Heart right ventricle (tissue), 16 donors: Measurements from ENCODE around the gene ANKRD28. TPM values are rescaled to one million over a fixed set of nuclear protein-coding genes. Genes with fewer than 3 reads are reported as not detected.

Source experiments
- ATAC-seq, 8 donors: fragments of 200-7000 bp; cut with Tn5 transposase; one replicate each; pipeline ENCODE4 v1.9.1; 2020; ENCODE audit warnings: mild to moderate bottlenecking in 8 of 8, moderate library complexity in 8 of 8, moderate number of reproducible peaks in 1 of 8
- DNase-seq, 2 donors: peaks; one replicate each; pipeline ENCODE4 v3.0.0-alpha.2; 2020
- H3K27ac ChIP-seq, 10 donors: fragments of 200-600 bp; sonication (generic) in 2 of 10; one replicate each; pipeline versions ENCODE4 v1.5.0 to v1.8.0; 2020 to 2022; ENCODE audit warnings: mild to moderate bottlenecking in 3 of 10
- H3K27me3 ChIP-seq, 7 donors: fragments of 200-600 bp; one replicate each; pipeline ENCODE4 v1.8.0; 2021 to 2022; ENCODE audit warnings: mild to moderate bottlenecking in 2 of 7
- H3K36me3 ChIP-seq, 9 donors: fragments of 200-600 bp; sonication (generic) in 1 of 9; one replicate each; pipeline versions ENCODE4 v1.5.0 to v1.8.0; 2020 to 2022; ENCODE audit warnings: mild to moderate bottlenecking in 2 of 9
- H3K4me1 ChIP-seq, 9 donors: fragments of 200-600 bp; sonication (generic) in 1 of 9; one replicate each; pipeline versions ENCODE4 v1.5.0 to v1.8.0; 2020 to 2022; ENCODE audit warnings: mild to moderate bottlenecking in 4 of 9
- H3K4me3 ChIP-seq, 10 donors: fragments of 200-600 bp; sonication (generic) in 2 of 10; one replicate each; pipeline versions ENCODE4 v1.5.0 to v1.8.0; 2020 to 2022; ENCODE audit warnings: mild to moderate bottlenecking in 7 of 10, moderate library complexity in 2 of 10
- H3K9me3 ChIP-seq, 11 donors: fragments of 200-600 bp in 10 of 11; sonication (generic) in 2 of 11; one replicate each; pipeline versions ENCODE4 v1.5.0 to v1.8.0; 2013 to 2022; ENCODE audit warnings: mild to moderate bottlenecking in 2 of 11, control low read depth in 1 of 11, moderate library complexity in 1 of 11
- CTCF ChIP-seq, 9 donors: fragments of 200-600 bp; sonication (generic) in 2 of 9; IDR thresholded peaks; one replicate each; pipeline versions ENCODE4 v1.5.0 to v1.8.0; 2021 to 2022; ENCODE audit warnings: antibody characterized with exemption in 9 of 9, mild to moderate bottlenecking in 5 of 9, moderate library complexity in 1 of 9
- WGBS, 2 donors: extraction: QIAGEN DNeasy Blood & Tissue Kit; methylation state at CpG; one replicate each; pipeline ENCODE4 v1.1.7; 2013; ENCODE audit warnings: inconsistent platforms in 1 of 2; 5-methylcytosine and 5-hydroxymethylcytosine counted together
- intact Hi-C, 10 donors: fragments of 100-400 bp; cut with DNase I; formaldehyde crosslinking; loops; one replicate each; pipeline versions ENCODE4 v1.11.1 to v1.14.2; 2022
- polyA plus RNA-seq, 2 donors: library from polyadenylated mRNA; stranded (reverse); fragments of 200-250 nt; gene quantifications; one replicate each; pipeline ENCODE4 v1.2.3, GENCODE V29; 2013
- total RNA-seq, 10 donors: library from RNA; stranded (reverse); fragmentation: NEBNext Ultra II Directional in 3 of 10; extraction: Animal tissue kit (Norgen Biotek cat#: 25700) in 3 of 10; gene quantifications; one replicate each; pipeline versions ENCODE4 v1.2.1 to v1.2.4, GENCODE V29; 2021 to 2023
- donor health status: Arrhythmogenic right ventricular cardiomyopathy.
- donor health status: ischemic (EF 13 %, LVEDD 7.1; RV severe dilation, severe dysfunction).
- donor health status: healthy with polysubstance abuse.
- donor health status: DM: no; HTN: yes; CAD: no.
- donor health status: DM: no; HTN: no; CAD: no.
- donor health status: ischemic (EF 25% LVEDD 6.9; RV normal size, moderate dysfunction).
- donor health status: ischemic (EF 25% LVEDD 5.7; RV mildly dilated, moderate dysfunction).
- donor health status: healthy.
- donor health status: DM: yes; HTN: yes; CAD: no.
- donor health status: Ischemic cardiomyopathy.
- donor health status: ischemic (EF 35%, LVEDD 5.7; RV mildly dilated, moderate dysfunction).
- donor health status: nonischemic (EF 11% LVEDD 7.7; RV severe dilation, severe dysfunction).
- donor health status: DM: yes; HTN: yes; CAD: no.
- donor health status: PGD.
- donor health status: ischemic (EF 29% LVEDD 5.4; RV normal size, mild dysfunction).
- donor health status: nonischemic (EF 23%, LVEDD 6.1; RV moderate dilation, normal function).

Gene ANKRD28
- total and polyA plus RNA-seq, 12 donors = 5.9 to 30.8 (median 27.1) TPM

GRCh38 chr3:15673536-15673935, 124.2 kb downstream of the ANKRD28 start:
- no peak overlapping the region for H3K27ac ChIP-seq

GRCh38 chr3:15667484-15667883, 130.3 kb downstream of the ANKRD28 start:
- intact Hi-C loops = no loop called here
- 96 to 99% methylated on average over 3 of the region's 3 CpGs for WGBS, 2 donors
- ATAC-seq = no peak

More at GRCh38 chr3:15673536-15673935, 124.2 kb downstream of the ANKRD28 start:
- no peak for ATAC-seq
- H3K36me3 ChIP-seq = peaks cover 0 to 98% (median 21%) of the 10 kb centered on the region in 9 donors
- 94 to 97% methylated on average over 1 of the region's 1 CpG for WGBS, 2 donors
- H3K4me3 ChIP-seq = no peak overlapping the region
- no peak for TF ChIP-seq CTCF (IDR thresholded peaks at IDR 0.05)
- intact Hi-C loops = no loop called here
- H3K27me3 ChIP-seq = no peaks in the 10 kb centered on the region
- no peaks in the 10 kb centered on the region for H3K4me1 ChIP-seq
- no peaks in the 10 kb centered on the region for H3K9me3 ChIP-seq
- no peak for DNase-seq

GRCh38 chr3:15666277-15666676, 131.5 kb downstream of the ANKRD28 start:
- H3K27me3 ChIP-seq = no peaks in the 10 kb centered on the region
- 62 to 70% methylated on average over 5 of the region's 5 CpGs for WGBS, 2 donors
- peak in 4 of 8 donors; percentile 33 to 74 (median 54) for ATAC-seq
- H3K9me3 ChIP-seq = no peaks in the 10 kb centered on the region
- H3K27ac ChIP-seq = no peak overlapping the region
- peaks cover 0 to 7% (median 0%) of the 10 kb centered on the region in 9 donors for H3K4me1 ChIP-seq
- no peak for DNase-seq
- H3K4me3 ChIP-seq = no peak overlapping the region
- intact Hi-C loops = no loop called here
- H3K36me3 ChIP-seq = peaks cover 0 to 41% (median 0%) of the 10 kb centered on the region in 9 donors
- no peak for TF ChIP-seq CTCF (IDR thresholded peaks at IDR 0.05)

More at GRCh38 chr3:15667484-15667883, 130.3 kb downstream of the ANKRD28 start:
- H3K4me3 ChIP-seq = no peak overlapping the region
- peaks cover 0 to 7% (median 0%) of the 10 kb centered on the region in 9 donors for H3K4me1 ChIP-seq
- no peak for DNase-seq
- H3K27me3 ChIP-seq = no peaks in the 10 kb centered on the region
- no peaks in the 10 kb centered on the region for H3K9me3 ChIP-seq
- no peak for TF ChIP-seq CTCF (IDR thresholded peaks at IDR 0.05)
- H3K27ac ChIP-seq = no peak overlapping the region
- H3K36me3 ChIP-seq = peaks cover 0 to 53% (median 0%) of the 10 kb centered on the region in 9 donors

- 95 to 96% methylated on average over 5 of the region's 5 CpGs for WGBS, 2 donors
- peaks cover 0 to 7% (median 0%) of the 10 kb centered on the region in 9 donors for H3K4me1 ChIP-seq
- H3K4me3 ChIP-seq = no peak overlapping the region
- DNase-seq (no peak), ATAC-seq (peak in 1 of 8 donors; percentile 59)
- H3K9me3 ChIP-seq = no peaks in the 10 kb centered on the region
- TF ChIP-seq CTCF (IDR thresholded peaks at IDR 0.05) = no peak
- intact Hi-C loops = no loop called here
- H3K27ac ChIP-seq = no peak overlapping the region
- peaks cover 0 to 36% (median 0%) of the 10 kb centered on the region in 9 donors for H3K36me3 ChIP-seq
- no peaks in the 10 kb centered on the region for H3K27me3 ChIP-seq
These were observed 132.1 kb downstream of the ANKRD28 start for GRCh38 chr3:15665510-15666150.
